HEK293 (cell line): Measurements from ENCODE around the gene MIB2.

Experiments used
- CTCF ChIA-PET: fragments of 350-600 bp; formaldehyde crosslinking; extraction: SDS; loops from one replicate; lab custom pipeline; 2021; ENCODE audit warnings: antibody characterized with exemption; lab: Yijun Ruan, JAX
- POLR2A ChIA-PET: fragments of 300-600 bp; formaldehyde crosslinking; extraction: SDS; loops from one replicate; lab custom pipeline; 2020; ENCODE audit warnings: antibody characterized with exemption, inconsistent platforms; lab: Yijun Ruan, JAX
- H3K27ac ChIP-seq: fragments of 200-500 bp; sonication (Bioruptor generic); 2 replicates; pipeline ENCODE4 v1.5.1; 2014; ENCODE audit warnings: low read depth, low read length, control low read depth, inconsistent platforms; ENCODE audit errors: extremely low read depth
- H3K36me3 ChIP-seq, 2 experiments: fragments of 200-500 bp in 1 of 2; sonication (Bioruptor generic) in 1 of 2; 1 replicate in 1 of 2; 2 replicates in 1 of 2; pipeline ENCODE4 v1.5.1; 2014 to 2017; ENCODE audit warnings: inconsistent platforms in 2 of 2, low read length in 2 of 2; ENCODE audit not compliant: control insufficient read depth in 2 of 2, insufficient read depth in 1 of 2
- H3K4me1 ChIP-seq: fragments of 200-500 bp; sonication (Bioruptor generic); 2 replicates; pipeline ENCODE4 v1.5.1; 2014; ENCODE audit warnings: mild to moderate bottlenecking, low read length, inconsistent platforms; ENCODE audit not compliant: control insufficient read depth, insufficient read depth
- H3K4me3 ChIP-seq: 2 replicates; pipeline ENCODE4 v1.5.1; 2011; ENCODE audit warnings: low read depth, mild to moderate bottlenecking, control low read depth, low read length, moderate library complexity
- H3K9me3 ChIP-seq: fragments of 200-500 bp; sonication (Bioruptor generic); 2 replicates; pipeline ENCODE4 v1.5.1; 2014; ENCODE audit warnings: low read depth, low read length, inconsistent platforms; ENCODE audit not compliant: control insufficient read depth, insufficient read depth
- BCL11A ChIP-seq: fragments of 450-650 bp; formaldehyde crosslinking; IDR thresholded peaks from 2 replicates; pipeline ENCODE4 v1.5.1; 2016; ENCODE audit warnings: low read depth, missing biosample characterization, missing genetic modification characterization
- BCL11B ChIP-seq: fragments of 450-650 bp; formaldehyde crosslinking; IDR thresholded peaks from 2 replicates; pipeline ENCODE4 v1.5.1; 2016; ENCODE audit warnings: low read depth, missing biosample characterization, missing genetic modification characterization
- IKZF3 ChIP-seq: fragments of 450-650 bp; IDR thresholded peaks from 2 replicates; pipeline ENCODE4 v1.5.0; 2018; ENCODE audit warnings: missing biosample characterization, mild to moderate bottlenecking, missing genetic modification characterization, moderate library complexity
- OSR2 ChIP-seq: fragments of 450-650 bp; formaldehyde crosslinking; IDR thresholded peaks from 2 replicates; pipeline ENCODE4 v1.5.1; 2016; ENCODE audit warnings: missing biosample characterization, missing genetic modification characterization
- PRDM1 ChIP-seq: fragments of 450-650 bp; formaldehyde crosslinking; IDR thresholded peaks from 2 replicates; pipeline ENCODE4; 2016; ENCODE audit warnings: missing biosample characterization, missing genetic modification characterization
- SCRT1 ChIP-seq: fragments of 450-650 bp; formaldehyde crosslinking; IDR thresholded peaks from 2 replicates; pipeline ENCODE4 v1.5.1; 2016; ENCODE audit warnings: missing biosample characterization, missing genetic modification characterization, borderline replicate concordance
- SCRT2 ChIP-seq: fragments of 450-650 bp; formaldehyde crosslinking; IDR thresholded peaks from 2 replicates; pipeline ENCODE4 v1.5.1; 2016; ENCODE audit warnings: missing biosample characterization, missing genetic modification characterization
- ZFP37 ChIP-seq: fragments of 450-650 bp; formaldehyde crosslinking; IDR thresholded peaks from 2 replicates; pipeline ENCODE4 v1.5.1; 2016; ENCODE audit warnings: missing biosample characterization, missing genetic modification characterization
- ZNF132 ChIP-seq: fragments of 450-650 bp; formaldehyde crosslinking; IDR thresholded peaks from 2 replicates; pipeline ENCODE4 v1.5.1; 2017; ENCODE audit warnings: missing biosample characterization, missing genetic modification characterization, borderline replicate concordance
- ZNF140 ChIP-seq: fragments of 450-650 bp; formaldehyde crosslinking; IDR thresholded peaks from 2 replicates; pipeline ENCODE4 v1.5.1; 2016; ENCODE audit warnings: missing biosample characterization, missing genetic modification characterization
- ZNF174 ChIP-seq: fragments of 450-650 bp; formaldehyde crosslinking; IDR thresholded peaks from 2 replicates; pipeline ENCODE4 v1.5.0; 2017; ENCODE audit warnings: missing biosample characterization, mild to moderate bottlenecking, missing genetic modification characterization
- ZNF214 ChIP-seq: fragments of 450-650 bp; formaldehyde crosslinking; IDR thresholded peaks from 2 replicates; pipeline ENCODE4 v1.5.1; 2017; ENCODE audit warnings: missing biosample characterization, mild to moderate bottlenecking, missing genetic modification characterization, borderline replicate concordance
- ZNF221 ChIP-seq: fragments of 450-650 bp; formaldehyde crosslinking; IDR thresholded peaks from 2 replicates; pipeline ENCODE4 v1.5.1; 2017; ENCODE audit warnings: missing biosample characterization, missing genetic modification characterization, borderline replicate concordance
- ZNF239 ChIP-seq: fragments of 450-650 bp; formaldehyde crosslinking; IDR thresholded peaks from 2 replicates; pipeline ENCODE4 v1.5.1; 2016; ENCODE audit warnings: missing biosample characterization, missing genetic modification characterization
- ZNF404 ChIP-seq: fragments of 450-650 bp; formaldehyde crosslinking; IDR thresholded peaks from 2 replicates; pipeline ENCODE4 v1.5.1; 2017; ENCODE audit warnings: missing biosample characterization, missing genetic modification characterization
- ZNF585B ChIP-seq: fragments of 450-650 bp; formaldehyde crosslinking; IDR thresholded peaks from 2 replicates; pipeline ENCODE4 v1.5.1; 2016; ENCODE audit warnings: missing biosample characterization, missing genetic modification characterization
- ZNF664 ChIP-seq: fragments of 450-650 bp; formaldehyde crosslinking; IDR thresholded peaks from 2 replicates; pipeline ENCODE4 v1.5.1; 2016; ENCODE audit warnings: missing biosample characterization, missing genetic modification characterization
- ZNF670 ChIP-seq: fragments of 450-650 bp; formaldehyde crosslinking; IDR thresholded peaks from 2 replicates; pipeline ENCODE4 v1.5.1; 2016; ENCODE audit warnings: missing biosample characterization, missing genetic modification characterization, low read depth
- ZNF677 ChIP-seq: fragments of 450-650 bp; IDR thresholded peaks from 2 replicates; pipeline ENCODE4 v1.5.0; 2018; ENCODE audit warnings: missing biosample characterization, mild to moderate bottlenecking, missing genetic modification characterization, moderate library complexity
- ZNF785 ChIP-seq: fragments of 450-650 bp; formaldehyde crosslinking; IDR thresholded peaks from 2 replicates; pipeline ENCODE4 v1.5.1; 2016; ENCODE audit warnings: missing biosample characterization, missing genetic modification characterization
- ZNF792 ChIP-seq: fragments of 450-650 bp; formaldehyde crosslinking; IDR thresholded peaks from 2 replicates; pipeline ENCODE4 v1.5.1; 2016; ENCODE audit warnings: missing biosample characterization, missing genetic modification characterization
- ZSCAN16 ChIP-seq: fragments of 450-650 bp; formaldehyde crosslinking; IDR thresholded peaks from 2 replicates; pipeline ENCODE4 v1.5.1; 2016; ENCODE audit warnings: missing biosample characterization, missing genetic modification characterization
- TF ChIP-seq, protein P1 (sequence below): fragments of 450-650 bp; formaldehyde crosslinking; IDR thresholded peaks from 2 replicates; pipeline ENCODE4 v1.5.1; 2016; ENCODE audit warnings: missing biosample characterization, missing genetic modification characterization
- TF ChIP-seq, protein P2 (sequence below): fragments of 450-650 bp; formaldehyde crosslinking; IDR thresholded peaks from 2 replicates; pipeline ENCODE4 v1.5.1; 2016; ENCODE audit warnings: missing biosample characterization, missing genetic modification characterization
- TF ChIP-seq, protein P3 (sequence below): fragments of 450-650 bp; formaldehyde crosslinking; IDR thresholded peaks from 2 replicates; pipeline ENCODE4; 2016; ENCODE audit warnings: missing biosample characterization, missing genetic modification characterization

Gene MIB2

DNA sequence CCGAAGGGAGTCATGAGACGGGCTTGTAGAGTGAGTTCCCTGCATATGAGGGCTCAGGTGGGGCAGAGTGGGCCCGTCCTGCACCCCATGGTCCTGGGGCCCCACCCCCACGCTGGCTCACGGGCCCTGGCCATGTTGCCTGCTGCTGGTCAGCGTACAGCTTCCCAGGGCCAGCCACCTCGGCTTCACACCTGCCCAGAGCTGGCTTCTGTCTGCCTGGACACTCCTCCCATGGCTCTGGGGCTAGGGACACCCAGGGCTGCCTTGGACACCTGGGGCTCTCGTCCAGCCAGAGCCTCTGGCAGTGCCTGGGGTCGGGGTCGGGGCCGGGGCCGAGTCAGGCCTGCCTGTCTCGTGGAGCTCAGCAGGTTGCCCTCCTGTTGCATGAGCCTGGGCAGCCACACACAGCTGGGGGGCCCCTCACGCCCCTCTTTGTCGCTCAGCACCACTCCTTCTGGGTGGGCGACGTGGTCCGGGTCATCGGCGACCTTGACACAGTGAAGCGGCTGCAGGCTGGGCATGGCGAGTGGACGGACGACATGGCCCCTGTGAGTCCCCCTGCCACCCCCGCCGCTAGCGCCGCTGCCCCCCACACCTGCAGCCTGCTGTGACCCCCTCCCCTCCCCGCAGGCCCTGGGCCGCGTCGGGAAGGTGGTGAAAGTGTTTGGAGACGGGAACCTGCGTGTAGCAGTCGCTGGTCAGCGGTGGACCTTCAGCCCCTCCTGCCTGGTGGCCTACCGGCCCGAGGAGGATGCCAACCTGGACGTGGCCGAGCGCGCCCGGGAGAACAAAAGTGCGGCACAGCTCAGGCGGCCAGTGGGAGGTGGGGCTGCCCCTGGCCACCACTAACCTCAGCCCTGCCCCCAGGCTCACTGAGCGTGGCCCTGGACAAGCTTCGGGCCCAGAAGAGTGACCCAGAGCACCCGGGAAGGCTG is 11.2 kb downstream of the MIB2 start:
- TF ChIP-seq SCRT1 (tag by site-specific recombination) (peak; percentile 77), ZNF221 (tag by site-specific recombination) (no peak), ZNF585B (tag by site-specific recombination) (no peak), ZNF140 (tag by site-specific recombination) (no peak), ZNF239 (tag by site-specific recombination) (no peak), ZNF792 (no peak), ZNF132 (tag by site-specific recombination) (no peak), BCL11A (0 out of 2 replicates have a peak, but pooled peaks have one; percentile 26), ZSCAN16 (tag by site-specific recombination) (no peak), ZNF785 (tag by site-specific recombination) (no peak), SCRT2 (tag by site-specific recombination) (peak; percentile 48; the same call in 1 of the 2 replicates), OSR2 (tag by site-specific recombination) (no peak), ZNF670 (tag by site-specific recombination) (no peak), ZNF677 (tag by site-specific recombination) (no peak), ZNF404 (tag by site-specific recombination) (no peak), ZFP37 (no peak), BCL11B (no peak), ZNF174 (tag by site-specific recombination) (no peak), ZNF664 (tag by site-specific recombination) (no peak), ZNF214 (no peak), IKZF3 (tag by site-specific recombination) (no peak), PRDM1 (tag by site-specific recombination) (no peak)
- TF ChIP-seq, protein P1, sequence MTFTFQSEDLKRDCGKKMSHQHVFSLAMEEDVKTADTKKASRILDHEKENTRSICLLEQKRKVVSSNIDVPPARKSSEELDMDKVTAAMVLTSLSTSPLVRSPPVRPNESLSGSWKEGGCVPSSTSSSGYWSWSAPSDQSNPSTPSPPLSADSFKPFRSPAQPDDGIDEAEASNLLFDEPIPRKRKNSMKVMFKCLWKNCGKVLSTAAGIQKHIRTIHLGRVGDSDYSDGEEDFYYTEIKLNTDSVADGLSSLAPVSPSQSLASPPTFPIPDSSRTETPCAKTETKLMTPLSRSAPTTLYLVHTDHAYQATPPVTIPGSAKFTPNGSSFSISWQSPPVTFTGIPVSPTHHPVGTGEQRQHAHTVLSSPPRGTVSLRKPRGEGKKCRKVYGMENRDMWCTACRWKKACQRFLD (tag by site-specific recombination) = no peak
- TF ChIP-seq, protein P2, sequence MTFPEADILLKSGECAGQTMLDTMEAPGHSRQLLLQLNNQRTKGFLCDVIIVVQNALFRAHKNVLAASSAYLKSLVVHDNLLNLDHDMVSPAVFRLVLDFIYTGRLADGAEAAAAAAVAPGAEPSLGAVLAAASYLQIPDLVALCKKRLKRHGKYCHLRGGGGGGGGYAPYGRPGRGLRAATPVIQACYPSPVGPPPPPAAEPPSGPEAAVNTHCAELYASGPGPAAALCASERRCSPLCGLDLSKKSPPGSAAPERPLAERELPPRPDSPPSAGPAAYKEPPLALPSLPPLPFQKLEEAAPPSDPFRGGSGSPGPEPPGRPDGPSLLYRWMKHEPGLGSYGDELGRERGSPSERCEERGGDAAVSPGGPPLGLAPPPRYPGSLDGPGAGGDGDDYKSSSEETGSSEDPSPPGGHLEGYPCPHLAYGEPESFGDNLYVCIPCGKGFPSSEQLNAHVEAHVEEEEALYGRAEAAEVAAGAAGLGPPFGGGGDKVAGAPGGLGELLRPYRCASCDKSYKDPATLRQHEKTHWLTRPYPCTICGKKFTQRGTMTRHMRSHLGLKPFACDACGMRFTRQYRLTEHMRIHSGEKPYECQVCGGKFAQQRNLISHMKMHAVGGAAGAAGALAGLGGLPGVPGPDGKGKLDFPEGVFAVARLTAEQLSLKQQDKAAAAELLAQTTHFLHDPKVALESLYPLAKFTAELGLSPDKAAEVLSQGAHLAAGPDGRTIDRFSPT (tag by site-specific recombination) = 0 out of 2 replicates have a peak, but pooled peaks have one; percentile 31
- TF ChIP-seq, protein P3, sequence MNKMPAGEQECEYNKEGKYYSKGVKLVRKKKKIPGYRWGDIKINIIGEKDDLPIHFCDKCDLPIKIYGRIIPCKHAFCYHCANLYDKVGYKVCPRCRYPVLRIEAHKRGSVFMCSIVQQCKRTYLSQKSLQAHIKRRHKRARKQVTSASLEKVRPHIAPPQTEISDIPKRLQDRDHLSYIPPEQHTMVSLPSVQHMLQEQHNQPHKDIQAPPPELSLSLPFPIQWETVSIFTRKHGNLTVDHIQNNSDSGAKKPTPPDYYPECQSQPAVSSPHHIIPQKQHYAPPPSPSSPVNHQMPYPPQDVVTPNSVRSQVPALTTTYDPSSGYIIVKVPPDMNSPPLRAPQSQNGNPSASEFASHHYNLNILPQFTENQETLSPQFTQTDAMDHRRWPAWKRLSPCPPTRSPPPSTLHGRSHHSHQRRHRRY (tag by site-specific recombination) = no peak
- ChIA-PET CTCF (no interaction called here), POLR2A (no interaction called here)
- Histone ChIP-seq H3K27ac (no peak overlapping the region), H3K4me1 (no peaks in the 10 kb centered on the region), H3K9me3 (no peaks in the 10 kb centered on the region), H3K36me3 (peaks cover 0 to 35% of the 10 kb centered on the region in 2 experiments; a peak in 1 of 3 replicates), H3K4me3 (no peak overlapping the region)
